HG03432 (cell line): ENCODE measurements around the gene TREH.

Source experiments
- ATAC-seq: cut with Tn5 transposase; IDR thresholded peaks from one replicate; pipeline ENCODE4 v1.9.1; 2021; ENCODE audit warnings: mild to moderate bottlenecking, moderate library complexity; ENCODE audit not compliant: unreplicated experiment

TREH gene

GRCh38 chr11:118650366-118650765 is 29.1 kb downstream of the TREH start:
- no peak for ATAC-seq

- ATAC-seq, result no peak
Measured at GRCh38 chr11:118649941-118650340, 29.5 kb downstream of the TREH start.

GRCh38 chr11:118648291-118648690 is 31.2 kb downstream of the TREH start:
- no peak for ATAC-seq

- no peak for ATAC-seq
Measured at GRCh38 chr11:118646393-118646792, 33.1 kb downstream of the TREH start.

- ATAC-seq, result no peak
Measured at GRCh38 chr11:118645066-118645715, 34.3 kb downstream of the TREH start.

- no peak for ATAC-seq
Measured at GRCh38 chr11:118644496-118644895, 35.0 kb downstream of the TREH start.

GRCh38 chr11:118643995-118644345 is 35.5 kb downstream of the TREH start:
- ATAC-seq, result no peak

- no peak for ATAC-seq
Measured at GRCh38 chr11:118643142-118643994, 36.1 kb downstream of the TREH start.

GRCh38 chr11:118641397-118642019 is 37.9 kb downstream of the TREH start:
- ATAC-seq, result no peak

- no peak for ATAC-seq
Measured at GRCh38 chr11:118640332-118641154, 38.9 kb downstream of the TREH start.

GRCh38 chr11:118639899-118640298 is 39.6 kb downstream of the TREH start:
- ATAC-seq, result no peak

GRCh38 chr11:118638726-118639125 is 40.7 kb downstream of the TREH start:
- no peak for ATAC-seq

- ATAC-seq, result no peak
Measured at GRCh38 chr11:118636569-118637290, 42.7 kb downstream of the TREH start.

- ATAC-seq, result no peak
Measured at GRCh38 chr11:118635642-118636041, 43.8 kb downstream of the TREH start.

- ATAC-seq, result no peak
Measured at GRCh38 chr11:118635237-118635591, 44.2 kb downstream of the TREH start.

GRCh38 chr11:118634431-118635236 is 44.8 kb downstream of the TREH start:
- ATAC-seq, result no peak

- ATAC-seq, result no peak
Measured at GRCh38 chr11:118633979-118634378, 45.5 kb downstream of the TREH start.

- no peak for ATAC-seq
Measured at GRCh38 chr11:118633319-118633690, 46.1 kb downstream of the TREH start.

- ATAC-seq, result no peak
Measured at GRCh38 chr11:118632577-118633318, 46.7 kb downstream of the TREH start.
